K562 (cell line): ENCODE measurements around the gene OR51B2. TPM values are rescaled to one million over a fixed set of nuclear protein-coding genes. Genes with fewer than 3 reads are reported as not detected.

Experiments
- BRCA1 ChIP-seq, 2 experiments: fragments of 450-650 bp in 1 of 2; sonication (generic) in 1 of 2; formaldehyde crosslinking in 1 of 2; IDR thresholded peaks; 2 replicates each; pipeline versions ENCODE4 v1.5.0 to v1.6.1; 2017 to 2020; ENCODE audit warnings: mild to moderate bottlenecking in 1 of 2, missing genetic modification reagents in 1 of 2
- CXXC5 ChIP-seq: fragments of 250-450 bp; sonication (Bioruptor Pico); IDR thresholded peaks from 2 replicates; pipeline ENCODE4 v1.8.0; 2022; ENCODE audit warnings: inconsistent platforms, mild to moderate bottlenecking, moderate library complexity
- RBM17 ChIP-seq: fragments of 200-400 bp; formaldehyde crosslinking; IDR thresholded peaks from 2 replicates; pipeline ENCODE4 v1.6.1; 2017; ENCODE audit warnings: low read depth, mild to moderate bottlenecking, low read length, borderline replicate concordance
- SMAD1 ChIP-seq: fragments of 150-350 bp; IDR thresholded peaks from 2 replicates; pipeline ENCODE4 v1.6.1; 2014; ENCODE audit warnings: low read length, low read depth; ENCODE audit not compliant: partially characterized antibody
- SUPT5H ChIP-seq: fragments of 450-650 bp; IDR thresholded peaks from 2 replicates; pipeline ENCODE4 v1.6.1; 2016
- U2AF2 ChIP-seq: fragments of 200-400 bp; formaldehyde crosslinking; optimal IDR thresholded peaks from 2 replicates; pipeline ENCODE3; 2017; ENCODE audit warnings: low read depth, mild to moderate bottlenecking, low read length
- XRCC4 ChIP-seq: IDR thresholded peaks from one replicate; pipeline ENCODE4 v1.6.1; 2011; ENCODE audit not compliant: insufficient read depth, insufficient read length; ENCODE audit errors: extremely low read depth
- ZBTB7A ChIP-seq: IDR thresholded peaks from 2 replicates; pipeline ENCODE4 v1.6.1; 2011; ENCODE audit warnings: low read depth, mild to moderate bottlenecking, low read length, moderate library complexity, borderline replicate concordance; ENCODE audit not compliant: control insufficient read depth
- ZNF174 ChIP-seq: fragments of 250-450 bp; sonication (Bioruptor Pico); IDR thresholded peaks from 2 replicates; pipeline ENCODE4 v1.4.0; 2020; ENCODE audit warnings: mild to moderate bottlenecking
- ZNF197 ChIP-seq: fragments of 200-800 bp; sonication (Bioruptor generic); IDR thresholded peaks from 2 replicates; pipeline ENCODE4 v1.6.1; 2016; ENCODE audit warnings: low read depth, missing genetic modification characterization, missing compliant biosample characterization
- ZNF551 ChIP-seq: fragments of 250-450 bp; sonication (Bioruptor Pico); IDR thresholded peaks from 2 replicates; pipeline ENCODE4 v1.5.0; 2021; ENCODE audit warnings: mild to moderate bottlenecking, moderate library complexity
- ZNF57 ChIP-seq: fragments of 450-650 bp; formaldehyde crosslinking; IDR thresholded peaks from 2 replicates; pipeline ENCODE4 v1.4.0; 2020; ENCODE audit warnings: mild to moderate bottlenecking, moderate library complexity
- ZNF584 ChIP-seq: fragments of 200-800 bp; sonication (Bioruptor generic); IDR thresholded peaks from 2 replicates; pipeline ENCODE4 v1.6.1; 2016; ENCODE audit warnings: low read depth, mild to moderate bottlenecking, missing genetic modification characterization, missing compliant biosample characterization
- ZNF589 ChIP-seq: fragments of 200-800 bp; sonication (Bioruptor generic); IDR thresholded peaks from 2 replicates; pipeline ENCODE4 v1.6.1; 2016; ENCODE audit warnings: low read depth, missing genetic modification characterization, missing compliant biosample characterization
- polyA plus RNA-seq, 8 experiments: library from polyadenylated mRNA; depleted of rRNA in 4 of 8; stranded (reverse) in 5 of 8; unstranded in 3 of 8; fragments of >200 nt; fragmentation: Nextera tagmentation in 2 of 8; fragmentation: Illumina TruSeq in 1 of 8; extraction: Ambion mirVana in 2 of 8; extraction: Trizol in 1 of 8; gene quantifications; 2 replicates each; pipeline versions ENCODE4 v1.2.1 to v1.2.3, GENCODE V29; 2011 to 2014; ENCODE audit warnings: inconsistent platforms in 1 of 8, missing spikeins in 1 of 8
- total RNA-seq, 7 experiments: library from RNA; depleted of rRNA in 6 of 7; stranded (reverse); fragments of >200 nt in 6 of 7; fragmentation: Illumina TruSeq in 2 of 7; extraction: Trizol in 2 of 7; gene quantifications; 2 replicates each; pipeline versions ENCODE4 v1.2.1 to v1.2.3, GENCODE V29; 2011 to 2021; ENCODE audit warnings: low replicate concordance in 1 of 7
- TF ChIP-seq, protein P1 (sequence below): fragments of 450-650 bp; IDR thresholded peaks from 2 replicates; pipeline ENCODE4 v1.6.1; 2016; ENCODE audit warnings: low read depth
- TF ChIP-seq, protein P2 (sequence below): fragments of 250-450 bp; sonication (Bioruptor Pico); IDR thresholded peaks from 2 replicates; pipeline ENCODE4 v1.8.0; 2021; ENCODE audit warnings: borderline replicate concordance, mild to moderate bottlenecking, moderate library complexity; ENCODE audit not compliant: poor library complexity, severe bottlenecking
- TF ChIP-seq, protein P3 (sequence below): sonication (generic); formaldehyde crosslinking; IDR thresholded peaks from 2 replicates; pipeline ENCODE4 v1.8.1; 2022; ENCODE audit warnings: missing genetic modification reagents

The OR51B2 gene
- total and polyA plus RNA-seq, 9 of the 15 experiments (the other 6 are each of a cell fraction or from before 2014, with no cell fraction given) = 0.38 to 6.6 (median 4.0) TPM

DNA sequence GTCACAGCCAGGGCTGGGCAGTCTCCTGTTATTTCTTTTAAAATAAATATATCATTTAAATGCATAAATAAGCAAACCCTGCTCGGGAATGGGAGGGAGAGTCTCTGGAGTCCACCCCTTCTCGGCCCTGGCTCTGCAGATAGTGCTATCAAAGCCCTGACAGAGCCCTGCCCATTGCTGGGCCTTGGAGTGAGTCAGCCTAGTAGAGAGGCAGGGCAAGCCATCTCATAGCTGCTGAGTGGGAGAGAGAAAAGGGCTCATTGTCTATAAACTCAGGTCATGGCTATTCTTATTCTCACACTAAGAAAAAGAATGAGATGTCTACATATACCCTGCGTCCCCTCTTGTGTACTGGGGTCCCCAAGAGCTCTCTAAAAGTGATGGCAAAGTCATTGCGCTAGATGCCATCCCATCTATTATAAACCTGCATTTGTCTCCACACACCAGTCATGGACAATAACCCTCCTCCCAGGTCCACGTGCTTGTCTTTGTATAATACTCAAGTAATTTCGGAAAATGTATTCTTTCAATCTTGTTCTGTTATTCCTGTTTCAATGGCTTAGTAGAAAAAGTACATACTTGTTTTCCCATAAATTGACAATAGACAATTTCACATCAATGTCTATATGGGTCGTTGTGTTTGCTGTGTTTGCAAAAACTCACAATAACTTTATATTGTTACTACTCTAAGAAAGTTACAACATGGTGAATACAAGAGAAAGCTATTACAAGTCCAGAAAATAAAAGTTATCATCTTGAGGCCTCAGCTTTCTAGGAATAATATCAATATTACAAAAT lies 35.8 kb downstream of the OR51B2 start (continued):
- TF ChIP-seq ZNF584 (CRISPR knock-in tag) = no peak
- no peak for TF ChIP-seq BRCA1 (IDR thresholded peaks at IDR 0.05)
- no peak for TF ChIP-seq BRCA1 (CRISPR knock-in tag; IDR thresholded peaks at IDR 0.05)
- no peak for TF ChIP-seq ZNF551 (CRISPR knock-in tag)
- peak; percentile 63 for TF ChIP-seq CXXC5
- TF ChIP-seq, protein P1, sequence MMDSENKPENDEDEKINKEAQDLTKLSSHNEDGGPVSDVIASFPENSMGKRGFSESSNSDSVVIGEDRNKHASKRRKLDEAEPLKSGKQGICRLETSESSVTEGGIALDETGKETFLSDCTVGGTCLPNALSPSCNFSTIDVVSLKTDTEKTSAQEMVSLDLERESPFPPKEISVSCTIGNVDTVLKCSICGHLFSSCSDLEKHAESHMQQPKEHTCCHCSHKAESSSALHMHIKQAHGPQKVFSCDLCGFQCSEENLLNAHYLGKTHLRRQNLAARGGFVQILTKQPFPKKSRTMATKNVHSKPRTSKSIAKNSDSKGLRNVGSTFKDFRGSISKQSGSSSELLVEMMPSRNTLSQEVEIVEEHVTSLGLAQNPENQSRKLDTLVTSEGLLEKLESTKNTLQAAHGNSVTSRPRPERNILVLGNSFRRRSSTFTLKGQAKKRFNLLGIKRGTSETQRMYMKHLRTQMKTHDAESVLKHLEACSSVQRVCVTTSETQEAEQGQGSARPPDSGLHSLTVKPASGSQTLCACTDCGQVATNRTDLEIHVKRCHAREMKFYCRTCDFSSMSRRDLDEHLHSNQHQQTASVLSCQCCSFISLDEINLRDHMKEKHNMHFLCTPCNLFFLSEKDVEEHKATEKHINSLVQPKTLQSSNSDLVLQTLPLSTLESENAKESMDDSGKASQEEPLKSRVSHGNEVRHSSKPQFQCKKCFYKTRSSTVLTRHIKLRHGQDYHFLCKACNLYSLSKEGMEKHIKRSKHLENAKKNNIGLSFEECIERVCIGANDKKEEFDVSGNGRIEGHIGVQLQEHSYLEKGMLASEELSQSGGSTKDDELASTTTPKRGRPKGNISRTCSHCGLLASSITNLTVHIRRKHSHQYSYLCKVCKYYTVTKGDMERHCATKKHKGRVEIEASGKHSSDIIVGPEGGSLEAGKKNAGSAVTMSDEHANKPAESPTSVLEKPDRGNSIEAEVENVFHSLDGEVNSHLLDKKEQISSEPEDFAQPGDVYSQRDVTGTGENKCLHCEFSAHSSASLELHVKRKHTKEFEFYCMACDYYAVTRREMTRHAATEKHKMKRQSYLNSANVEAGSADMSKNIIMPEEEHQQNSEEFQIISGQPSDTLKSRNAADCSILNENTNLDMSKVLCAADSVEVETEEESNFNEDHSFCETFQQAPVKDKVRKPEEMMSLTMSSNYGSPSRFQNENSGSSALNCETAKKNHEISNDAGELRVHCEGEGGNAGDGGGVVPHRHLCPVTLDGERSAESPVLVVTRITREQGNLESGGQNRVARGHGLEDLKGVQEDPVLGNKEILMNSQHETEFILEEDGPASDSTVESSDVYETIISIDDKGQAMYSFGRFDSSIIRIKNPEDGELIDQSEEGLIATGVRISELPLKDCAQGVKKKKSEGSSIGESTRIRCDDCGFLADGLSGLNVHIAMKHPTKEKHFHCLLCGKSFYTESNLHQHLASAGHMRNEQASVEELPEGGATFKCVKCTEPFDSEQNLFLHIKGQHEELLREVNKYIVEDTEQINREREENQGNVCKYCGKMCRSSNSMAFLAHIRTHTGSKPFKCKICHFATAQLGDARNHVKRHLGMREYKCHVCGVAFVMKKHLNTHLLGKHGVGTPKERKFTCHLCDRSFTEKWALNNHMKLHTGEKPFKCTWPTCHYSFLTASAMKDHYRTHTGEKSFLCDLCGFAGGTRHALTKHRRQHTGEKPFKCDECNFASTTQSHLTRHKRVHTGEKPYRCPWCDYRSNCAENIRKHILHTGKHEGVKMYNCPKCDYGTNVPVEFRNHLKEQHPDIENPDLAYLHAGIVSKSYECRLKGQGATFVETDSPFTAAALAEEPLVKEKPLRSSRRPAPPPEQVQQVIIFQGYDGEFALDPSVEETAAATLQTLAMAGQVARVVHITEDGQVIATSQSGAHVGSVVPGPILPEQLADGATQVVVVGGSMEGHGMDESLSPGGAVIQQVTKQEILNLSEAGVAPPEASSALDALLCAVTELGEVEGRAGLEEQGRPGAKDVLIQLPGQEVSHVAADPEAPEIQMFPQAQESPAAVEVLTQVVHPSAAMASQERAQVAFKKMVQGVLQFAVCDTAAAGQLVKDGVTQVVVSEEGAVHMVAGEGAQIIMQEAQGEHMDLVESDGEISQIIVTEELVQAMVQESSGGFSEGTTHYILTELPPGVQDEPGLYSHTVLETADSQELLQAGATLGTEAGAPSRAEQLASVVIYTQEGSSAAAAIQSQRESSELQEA = no peak
- TF ChIP-seq SUPT5H = peak; percentile 38
- no peak for TF ChIP-seq U2AF2
- TF ChIP-seq ZNF174 = no peak
- TF ChIP-seq, protein P2, sequence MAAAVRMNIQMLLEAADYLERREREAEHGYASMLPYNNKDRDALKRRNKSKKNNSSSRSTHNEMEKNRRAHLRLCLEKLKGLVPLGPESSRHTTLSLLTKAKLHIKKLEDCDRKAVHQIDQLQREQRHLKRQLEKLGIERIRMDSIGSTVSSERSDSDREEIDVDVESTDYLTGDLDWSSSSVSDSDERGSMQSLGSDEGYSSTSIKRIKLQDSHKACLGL (CRISPR knock-in tag) = no peak
- TF ChIP-seq ZNF197 = peak; percentile 79; the same call in 1 of the 2 replicates
- no peak for TF ChIP-seq RBM17
- peak; percentile 31 for TF ChIP-seq SMAD1
- TF ChIP-seq ZNF589 (CRISPR knock-in tag) = peak; percentile 77
- no peak for TF ChIP-seq ZBTB7A
- TF ChIP-seq, protein P3, sequence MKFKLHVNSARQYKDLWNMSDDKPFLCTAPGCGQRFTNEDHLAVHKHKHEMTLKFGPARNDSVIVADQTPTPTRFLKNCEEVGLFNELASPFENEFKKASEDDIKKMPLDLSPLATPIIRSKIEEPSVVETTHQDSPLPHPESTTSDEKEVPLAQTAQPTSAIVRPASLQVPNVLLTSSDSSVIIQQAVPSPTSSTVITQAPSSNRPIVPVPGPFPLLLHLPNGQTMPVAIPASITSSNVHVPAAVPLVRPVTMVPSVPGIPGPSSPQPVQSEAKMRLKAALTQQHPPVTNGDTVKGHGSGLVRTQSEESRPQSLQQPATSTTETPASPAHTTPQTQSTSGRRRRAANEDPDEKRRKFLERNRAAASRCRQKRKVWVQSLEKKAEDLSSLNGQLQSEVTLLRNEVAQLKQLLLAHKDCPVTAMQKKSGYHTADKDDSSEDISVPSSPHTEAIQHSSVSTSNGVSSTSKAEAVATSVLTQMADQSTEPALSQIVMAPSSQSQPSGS = no peak
- TF ChIP-seq ZNF57 (CRISPR knock-in tag) = no peak
- no peak for TF ChIP-seq XRCC4
